HG03442 (cell line): ENCODE results near the gene SPACA6.

Source experiments
- ATAC-seq: cut with Tn5 transposase; IDR thresholded peaks from one replicate; pipeline ENCODE4 v1.9.1; 2021; ENCODE audit warnings: mild to moderate bottlenecking, moderate library complexity; ENCODE audit not compliant: unreplicated experiment

Gene SPACA6

DNA sequence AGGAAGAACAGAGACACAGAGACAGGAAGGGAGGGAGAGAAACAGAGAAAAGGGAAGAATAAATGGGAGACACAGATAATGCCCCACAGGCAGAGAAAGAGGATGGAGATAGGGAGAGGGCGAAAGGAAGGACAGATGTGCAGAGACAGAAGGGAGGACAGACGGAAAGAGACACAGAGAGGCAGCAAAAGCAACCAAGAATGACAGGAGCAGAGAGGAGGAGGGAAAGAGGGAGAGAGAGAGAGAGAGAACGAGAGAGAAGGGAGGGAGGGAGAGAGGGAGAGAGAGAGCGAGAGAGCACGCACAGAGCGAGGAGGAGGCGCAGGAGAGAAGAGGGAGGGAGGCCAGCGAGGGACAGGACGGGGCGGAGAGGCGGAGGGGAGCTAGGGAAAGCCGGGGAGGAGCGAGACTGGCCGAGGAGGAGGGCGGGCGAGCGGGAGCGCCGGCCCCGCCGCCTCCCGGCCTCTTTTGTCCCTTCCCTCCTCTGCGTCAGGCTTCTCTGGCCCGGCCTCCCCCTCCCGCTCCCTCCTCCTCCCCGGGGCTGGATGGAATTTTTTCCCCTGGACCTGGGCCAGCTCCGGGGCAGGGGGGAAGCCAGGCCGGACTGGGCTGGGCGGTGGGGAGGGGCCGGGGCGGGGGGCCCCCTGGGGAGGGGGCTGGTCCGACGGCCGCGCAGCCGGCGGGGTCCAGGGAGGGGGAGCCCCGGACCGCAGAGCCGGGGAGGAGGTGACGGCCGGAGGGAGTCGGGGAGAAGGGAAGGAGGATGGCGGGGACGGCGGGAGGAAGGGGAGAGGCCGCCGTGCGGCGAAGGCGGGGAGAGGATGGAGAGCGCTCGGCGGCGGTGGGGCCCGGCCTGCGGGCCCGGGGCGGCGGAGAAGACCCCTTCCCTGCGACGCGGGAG is 4.2 kb upstream of the SPACA6 start:
- no peak for ATAC-seq

GRCh38 chr19:51689751-51690453 is 3.2 kb upstream of the SPACA6 start:
- ATAC-seq = no peak

DNA sequence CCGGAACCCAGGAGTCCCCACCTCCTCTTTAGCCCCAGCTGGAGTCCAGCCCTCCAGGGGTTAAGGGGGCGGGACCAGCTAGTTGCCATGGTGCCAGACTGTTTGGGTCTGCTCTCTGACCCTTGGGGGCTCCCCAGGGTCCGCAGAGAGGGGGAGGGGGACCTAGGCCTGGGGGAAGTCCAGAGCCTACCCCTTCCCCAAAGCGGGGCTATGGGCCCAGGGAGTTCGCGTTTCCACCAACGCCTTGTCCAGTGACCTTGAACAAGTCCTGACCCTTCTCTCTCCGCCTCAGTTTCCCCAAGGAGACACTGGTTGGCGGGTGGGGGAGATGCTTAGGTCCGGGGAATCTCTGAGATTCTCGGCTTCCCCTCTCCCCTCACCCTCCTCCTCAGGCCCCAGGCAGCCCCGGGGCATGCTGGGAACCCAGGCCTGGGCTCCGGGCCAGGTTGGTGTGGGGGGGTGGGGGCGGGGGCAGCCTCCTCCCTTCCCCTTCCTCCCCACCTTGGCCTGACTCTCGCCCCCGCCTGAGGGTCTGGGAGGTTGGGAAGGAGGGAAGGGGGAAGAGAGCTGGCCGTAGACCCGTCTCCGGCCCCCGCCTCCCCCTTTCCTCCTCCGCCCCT is 2.6 kb upstream of the SPACA6 start:
- ATAC-seq = no peak

- ATAC-seq = no peak
Observed at GRCh38 chr19:51691074-51691583, 2.0 kb upstream of the SPACA6 start.

- ATAC-seq = no peak
Observed at GRCh38 chr19:51691584-51692428, 1.3 kb upstream of the SPACA6 start.

DNA sequence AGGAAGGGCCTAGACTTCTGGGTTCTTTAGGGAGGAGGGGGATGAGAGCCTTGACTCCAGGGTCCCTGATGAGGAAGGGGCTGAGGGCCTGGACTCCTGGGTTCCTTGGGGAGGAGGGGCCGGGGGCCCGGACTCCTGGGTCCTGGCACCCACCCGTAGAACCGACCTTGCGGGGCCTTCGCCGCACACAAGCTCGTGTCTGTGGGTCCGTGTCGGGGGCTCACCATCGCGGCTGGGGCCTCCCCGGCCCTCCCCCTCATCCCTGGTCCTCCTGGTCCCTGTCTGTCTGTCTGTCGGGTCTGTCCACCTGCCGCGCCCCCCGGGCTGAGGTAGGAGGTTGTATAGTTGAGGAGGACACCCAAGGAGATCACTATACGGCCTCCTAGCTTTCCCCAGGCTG is 662 bp upstream of the SPACA6 start:
- ATAC-seq = no peak

GRCh38 chr19:51693819-51694218 is 689 bp downstream of the SPACA6 start:
- ATAC-seq = no peak

DNA sequence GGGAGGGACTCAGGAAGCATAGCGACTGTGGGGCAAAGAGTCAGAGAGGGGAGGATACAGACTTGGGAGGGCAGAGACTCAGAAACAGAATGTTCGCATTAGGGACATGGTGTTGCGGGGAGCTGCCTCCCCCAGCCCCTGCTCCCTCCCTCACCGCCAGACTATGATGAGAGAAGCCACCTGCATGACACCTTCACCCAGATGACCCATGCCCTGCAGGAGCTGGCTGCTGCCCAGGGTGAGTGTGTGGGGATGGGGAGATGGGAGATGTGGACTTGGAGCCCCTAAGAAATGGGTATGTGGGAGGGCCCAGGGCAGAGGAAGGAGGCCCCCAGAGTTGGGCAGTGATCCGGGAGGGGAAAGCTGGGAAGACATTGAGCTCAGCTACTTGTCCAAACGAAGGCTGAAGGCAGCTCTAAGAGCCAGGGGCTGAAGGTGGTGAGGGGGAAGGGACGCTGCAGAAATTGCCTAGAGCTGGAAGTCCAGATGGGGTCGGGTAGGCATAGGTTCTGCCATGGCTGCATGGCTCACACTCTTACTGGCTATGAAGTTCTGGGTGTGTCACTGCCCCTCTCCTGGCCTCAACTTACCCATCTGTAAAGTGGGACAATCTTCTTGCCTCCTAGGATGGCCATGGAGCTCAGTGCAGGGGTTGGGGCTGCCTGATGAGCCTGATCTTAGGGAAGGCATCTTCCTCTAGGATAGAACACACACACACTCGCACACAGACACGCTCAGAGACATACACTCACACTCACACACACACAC is 1.4 kb downstream of the SPACA6 start:
- ATAC-seq = no peak

- ATAC-seq = no peak
Observed at GRCh38 chr19:51695088-51695487, 2.0 kb downstream of the SPACA6 start.

DNA sequence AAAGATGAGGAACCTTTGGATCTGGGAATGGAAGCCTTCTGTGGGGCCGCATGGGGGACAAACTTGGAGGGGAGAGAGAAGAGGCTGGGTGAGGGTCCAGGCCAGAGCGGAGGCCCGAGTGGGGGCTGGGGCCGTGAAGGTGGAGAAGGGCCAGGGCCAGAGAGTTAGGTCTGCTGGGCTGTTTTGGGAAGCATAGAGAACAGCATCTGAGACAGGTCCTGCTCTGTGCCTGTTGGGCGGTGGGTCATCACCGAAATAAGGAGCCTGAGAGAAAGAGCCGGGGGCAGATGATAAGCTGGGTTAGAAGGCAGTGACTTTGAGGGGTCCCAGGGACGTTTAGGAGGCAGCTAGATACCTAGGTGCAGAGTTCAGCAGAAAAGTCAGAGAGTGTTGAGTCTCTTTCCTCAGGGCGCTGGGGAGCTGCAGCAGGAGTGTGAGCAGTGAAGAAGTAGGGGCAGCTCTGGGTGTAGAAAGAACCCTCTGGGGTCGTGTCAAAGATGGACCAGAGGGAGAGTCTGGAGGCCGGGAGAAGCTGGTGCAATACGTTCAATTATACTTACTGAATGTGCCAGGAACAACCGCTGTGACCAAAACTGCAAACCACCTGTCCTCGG is 2.7 kb downstream of the SPACA6 start:
- no peak for ATAC-seq

DNA sequence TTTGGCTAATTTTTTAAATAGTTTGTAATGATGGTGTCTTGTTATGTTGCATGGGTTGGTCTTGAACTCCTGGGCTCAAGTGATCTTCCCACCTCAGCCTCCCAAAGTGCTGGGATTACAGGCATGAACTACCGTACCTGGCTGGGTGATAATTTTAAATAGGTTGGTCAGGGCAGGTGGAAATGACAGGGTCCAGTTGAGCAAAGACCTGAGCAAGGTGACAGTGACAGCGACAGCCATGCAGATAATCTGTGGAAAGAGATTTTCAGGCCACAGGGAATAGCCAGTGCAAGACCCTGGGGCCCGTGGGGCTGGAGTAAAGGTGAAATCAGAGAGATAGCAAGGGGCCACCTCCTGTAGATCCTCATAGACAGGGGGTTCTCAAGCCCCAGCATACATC is 3.5 kb downstream of the SPACA6 start:
- no peak for ATAC-seq

- ATAC-seq = no peak
Observed at GRCh38 chr19:51697169-51697776, 4.1 kb downstream of the SPACA6 start.

DNA sequence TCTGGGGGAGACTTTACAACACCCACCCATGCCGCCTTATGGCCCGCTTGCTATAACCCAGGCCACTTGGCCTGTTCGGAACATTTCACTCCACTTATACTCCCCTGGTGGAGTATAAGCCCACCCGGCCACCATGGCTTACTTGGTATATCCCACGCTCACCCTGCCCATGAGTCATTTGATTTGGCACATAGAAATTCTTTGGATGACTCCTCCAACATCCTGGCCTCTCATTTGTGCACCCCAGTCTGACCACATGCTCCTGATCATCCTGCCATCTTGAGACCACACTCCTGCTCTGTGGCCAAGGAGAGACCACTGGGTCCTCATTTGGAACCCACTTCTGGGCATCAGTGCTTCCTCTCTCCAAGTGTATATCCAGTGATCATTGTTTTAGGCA is 5.2 kb downstream of the SPACA6 start:
- ATAC-seq = no peak

- no peak for ATAC-seq
Observed at GRCh38 chr19:51699170-51699569, 6.0 kb downstream of the SPACA6 start.

GRCh38 chr19:51701468-51702100 is 8.5 kb downstream of the SPACA6 start:
- no peak for ATAC-seq

- ATAC-seq = no peak
Observed at GRCh38 chr19:51702103-51702824, 9.1 kb downstream of the SPACA6 start.

GRCh38 chr19:51702825-51703574 is 9.9 kb downstream of the SPACA6 start:
- no peak for ATAC-seq
